NCI-H510A (cell line): ENCODE results near the gene ZFX.
"Not testable (repeated sequence)": the region's sequence is repeated elsewhere in the genome, so short reads cannot be mapped to it uniquely, and the experiment has no call there.

Experiments
- DNase-seq: peaks from one replicate; lab custom pipeline; 2025; lab: John Stamatoyannopoulos, UW

ZFX gene

GRCh38 chrX:24153178-24153795, 3.8 kb downstream of the ZFX start:
- DNase-seq, result no peak

- DNase-seq, result no peak
Observed at GRCh38 chrX:24153796-24154189, 4.3 kb downstream of the ZFX start.

GRCh38 chrX:24154490-24155034, 5.0 kb downstream of the ZFX start:
- DNase-seq, result no peak

GRCh38 chrX:24155747-24156146, 6.2 kb downstream of the ZFX start:
- not testable (repeated sequence) for DNase-seq

GRCh38 chrX:24156177-24156576, 6.6 kb downstream of the ZFX start:
- no peak for DNase-seq

- DNase-seq, result no peak
Observed at GRCh38 chrX:24158881-24159280, 9.4 kb downstream of the ZFX start.

GRCh38 chrX:24166078-24166477, 16.5 kb downstream of the ZFX start:
- DNase-seq, result no peak

- no peak for DNase-seq
Observed at GRCh38 chrX:24167719-24168472, 18.4 kb downstream of the ZFX start.

GRCh38 chrX:24168807-24169206, 19.3 kb downstream of the ZFX start:
- no peak for DNase-seq

- no peak for DNase-seq
Observed at GRCh38 chrX:24169211-24169610, 19.7 kb downstream of the ZFX start.

GRCh38 chrX:24173115-24173847, 23.8 kb downstream of the ZFX start:
- no peak for DNase-seq

- no peak for DNase-seq
Observed at GRCh38 chrX:24175276-24175675, 25.7 kb downstream of the ZFX start.

GRCh38 chrX:24178441-24178840, 28.9 kb downstream of the ZFX start:
- DNase-seq, result no peak

- no peak for DNase-seq
Observed at GRCh38 chrX:24184018-24184417, 34.5 kb downstream of the ZFX start.

GRCh38 chrX:24186483-24186882, 37.0 kb downstream of the ZFX start:
- no peak for DNase-seq

- no peak for DNase-seq
Observed at GRCh38 chrX:24186986-24187385, 37.5 kb downstream of the ZFX start.

GRCh38 chrX:24189490-24189889, 40.0 kb downstream of the ZFX start:
- DNase-seq, result no peak

GRCh38 chrX:24190500-24191156, 41.1 kb downstream of the ZFX start:
- DNase-seq, result no peak

GRCh38 chrX:24196509-24196908, 47.0 kb downstream of the ZFX start:
- DNase-seq, result no peak

- no peak for DNase-seq
Observed at GRCh38 chrX:24198101-24198500, 48.6 kb downstream of the ZFX start.

- DNase-seq, result no peak
Observed at GRCh38 chrX:24200133-24200532, 50.6 kb downstream of the ZFX start.

GRCh38 chrX:24201216-24201615, 51.7 kb downstream of the ZFX start:
- DNase-seq, result no peak
